GM12892 (cell line): ENCODE measurements around the gene DOK6.

Source experiments
- DNase-seq: peaks from one replicate; pipeline ENCODE4 v3.0.0; 2011; ENCODE audit not compliant: insufficient read length
- FAIRE-seq: peaks from 2 replicates; lab custom pipeline; 2011; peaks lifted over from hg19 to GRCh38; lab: Jason Lieb, UNC
- POLR2A ChIP-seq: IDR thresholded peaks from 2 replicates; pipeline ENCODE4 v1.6.1; 2011; ENCODE audit warnings: low read depth, low read length, control low read depth
- POLR2AphosphoS5 ChIP-seq: IDR thresholded peaks from 2 replicates; pipeline ENCODE4 v1.6.1; 2011; ENCODE audit warnings: low read depth, low read length, control low read depth
- TAF1 ChIP-seq: IDR thresholded peaks from 2 replicates; pipeline ENCODE4 v1.6.1; 2011; ENCODE audit warnings: low read depth, mild to moderate bottlenecking, control low read depth, low read length, borderline replicate concordance

DOK6 gene

DNA sequence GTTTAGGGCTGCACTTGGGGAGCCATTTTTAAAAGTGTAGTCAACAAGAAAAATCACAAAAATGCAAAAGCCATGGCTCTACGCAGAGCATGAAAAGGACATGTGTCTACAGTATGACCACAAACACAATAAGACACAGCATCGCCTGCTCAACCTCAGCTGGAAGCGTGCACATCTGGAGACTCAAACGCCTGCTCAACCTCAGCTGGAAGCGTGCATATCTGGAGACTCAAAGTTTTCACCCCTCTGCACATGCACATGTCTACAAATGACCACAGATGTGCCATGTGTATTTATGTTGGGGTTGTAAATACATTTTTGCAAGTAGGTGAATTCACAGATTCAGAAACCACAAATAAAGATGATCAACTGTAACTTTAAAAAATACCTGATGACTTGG lies 196.9 kb downstream of the DOK6 start:
- no peak for DNase-seq
- FAIRE-seq: no peak
- no peak for TF ChIP-seq POLR2AphosphoS5
- TF ChIP-seq TAF1: no peak
- TF ChIP-seq POLR2A: no peak

DNA sequence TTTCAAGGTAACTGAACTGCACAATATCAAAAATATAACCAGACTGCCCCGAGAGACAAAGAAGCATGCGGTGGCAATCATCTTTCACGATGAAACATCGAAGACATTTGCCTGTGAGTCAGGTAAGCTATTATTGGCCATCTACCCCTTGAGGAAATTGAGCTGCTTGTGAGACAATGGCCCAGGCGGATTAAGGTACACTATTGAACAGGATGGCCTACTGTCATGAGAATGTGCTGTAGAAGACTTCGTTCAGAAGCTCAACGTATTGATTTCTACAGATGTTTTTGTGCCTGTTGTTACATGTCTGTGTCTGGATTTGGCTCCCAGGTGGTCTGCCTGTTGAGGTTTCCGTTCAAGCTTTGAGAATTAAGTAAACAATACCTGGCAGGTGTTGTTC lies 198.7 kb downstream of the DOK6 start:
- FAIRE-seq (no peak), DNase-seq (no peak)
- TF ChIP-seq POLR2A (no peak), TAF1 (no peak), POLR2AphosphoS5 (no peak)

DNA sequence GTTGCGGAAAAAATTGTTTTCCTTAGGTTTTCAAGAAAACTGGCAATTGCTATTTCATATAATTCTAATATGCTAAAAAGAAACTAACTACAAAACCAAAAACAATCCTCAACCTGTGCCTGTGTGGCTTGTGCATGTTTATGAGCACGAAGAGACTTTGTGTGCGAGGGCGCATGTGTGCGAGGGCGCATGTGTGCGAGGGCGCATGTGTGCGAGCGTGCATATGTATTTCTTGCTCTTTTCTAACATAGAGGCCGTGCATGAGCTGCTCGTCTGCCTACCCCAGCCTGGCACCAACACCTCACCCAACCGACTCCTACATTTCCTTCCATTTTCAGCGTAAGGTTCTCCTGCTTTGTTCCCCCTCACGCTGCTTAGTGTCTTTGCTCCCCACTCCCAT lies 211.6 kb downstream of the DOK6 start:
- FAIRE-seq: no peak
- DNase-seq: no peak
- TF ChIP-seq POLR2AphosphoS5: no peak
- no peak for TF ChIP-seq TAF1
- no peak for TF ChIP-seq POLR2A

DNA sequence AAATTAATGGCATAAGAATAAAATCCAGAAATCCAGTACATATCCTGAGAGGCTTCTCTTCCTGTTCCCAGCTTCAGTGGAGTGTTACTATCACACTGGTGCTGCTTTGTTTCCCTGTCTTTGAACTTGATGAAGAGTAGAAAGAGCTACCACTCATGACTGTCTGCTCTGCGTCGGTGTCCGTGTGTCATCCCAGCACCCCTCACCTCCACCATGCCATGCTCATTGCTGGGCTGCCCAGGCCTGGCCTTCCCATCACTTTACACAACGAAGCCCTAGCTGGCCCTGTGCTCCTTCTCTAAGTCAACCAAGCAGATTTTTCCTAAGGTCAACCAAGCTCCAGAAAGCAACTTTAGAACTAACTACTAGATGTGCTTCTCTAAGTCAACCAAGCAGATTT lies 215.4 kb downstream of the DOK6 start:
- no peak for TF ChIP-seq TAF1
- TF ChIP-seq POLR2AphosphoS5: no peak
- TF ChIP-seq POLR2A: no peak
- no peak for FAIRE-seq
- no peak for DNase-seq

DNA sequence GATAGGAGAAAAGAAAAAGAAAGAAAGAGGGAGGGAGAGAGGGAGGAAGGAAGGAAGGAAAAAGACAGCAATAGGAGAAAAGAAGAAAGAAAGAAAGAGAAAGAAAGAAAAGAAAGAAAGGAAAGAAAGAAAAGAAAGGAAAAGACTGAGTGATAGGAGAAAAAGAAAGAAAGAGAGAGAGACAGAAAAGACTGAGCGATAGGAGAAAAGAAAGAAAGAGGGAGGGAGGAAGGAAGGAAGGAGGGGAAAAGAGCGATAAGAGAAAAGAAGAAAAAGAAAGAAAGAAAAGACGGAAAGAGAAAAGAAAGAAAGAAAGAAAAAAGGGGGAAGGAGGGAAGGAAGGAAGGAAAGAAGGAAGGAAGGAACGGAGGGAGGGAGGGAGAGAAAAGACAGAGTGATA lies 216.7 kb downstream of the DOK6 start:
- no peak for FAIRE-seq
- no peak for DNase-seq
- TF ChIP-seq POLR2AphosphoS5 (no peak), POLR2A (no peak), TAF1 (no peak)

DNA sequence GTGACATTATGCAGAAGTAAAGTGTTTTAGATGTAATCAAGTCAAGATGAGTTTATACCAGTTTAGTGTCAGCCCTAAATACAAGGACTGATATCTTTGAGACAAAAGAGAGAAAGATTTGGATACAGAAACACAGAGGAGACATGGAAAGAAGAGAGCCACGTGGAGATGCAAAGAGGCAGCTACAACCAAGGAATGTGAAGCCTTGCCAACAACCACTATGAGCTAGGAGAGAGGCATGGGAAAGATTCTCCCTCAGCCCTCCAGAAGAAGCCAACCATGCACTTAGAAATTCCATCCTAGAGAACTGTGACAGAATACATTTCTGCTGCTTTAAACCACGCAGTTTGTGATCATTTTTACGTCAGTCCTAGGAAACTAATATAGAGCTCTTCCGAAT lies 217.2 kb downstream of the DOK6 start:
- TF ChIP-seq TAF1 (no peak), POLR2AphosphoS5 (no peak), POLR2A (no peak)
- no peak for FAIRE-seq
- DNase-seq: no peak

DNA sequence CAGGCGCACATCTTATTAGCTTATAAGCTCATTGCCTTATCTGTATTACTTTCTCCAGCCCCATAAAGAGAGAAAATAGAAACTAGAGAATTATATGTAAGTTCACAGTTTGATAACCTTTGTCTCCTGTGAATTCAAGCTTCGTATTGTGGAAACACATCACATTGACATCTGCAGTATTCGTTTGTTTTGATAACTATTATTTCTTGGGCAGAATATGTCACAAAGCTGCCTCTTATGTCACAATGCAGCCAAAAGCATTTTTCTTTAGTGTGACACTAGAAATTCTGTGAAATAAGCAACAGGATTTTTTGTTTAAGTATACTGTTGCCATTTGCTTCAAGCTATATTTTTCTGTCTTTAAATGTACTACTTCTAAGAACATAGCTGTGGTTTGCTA lies 221.5 kb downstream of the DOK6 start:
- no peak for TF ChIP-seq POLR2A
- TF ChIP-seq TAF1: no peak
- no peak for TF ChIP-seq POLR2AphosphoS5
- FAIRE-seq (no peak), DNase-seq (no peak)

DNA sequence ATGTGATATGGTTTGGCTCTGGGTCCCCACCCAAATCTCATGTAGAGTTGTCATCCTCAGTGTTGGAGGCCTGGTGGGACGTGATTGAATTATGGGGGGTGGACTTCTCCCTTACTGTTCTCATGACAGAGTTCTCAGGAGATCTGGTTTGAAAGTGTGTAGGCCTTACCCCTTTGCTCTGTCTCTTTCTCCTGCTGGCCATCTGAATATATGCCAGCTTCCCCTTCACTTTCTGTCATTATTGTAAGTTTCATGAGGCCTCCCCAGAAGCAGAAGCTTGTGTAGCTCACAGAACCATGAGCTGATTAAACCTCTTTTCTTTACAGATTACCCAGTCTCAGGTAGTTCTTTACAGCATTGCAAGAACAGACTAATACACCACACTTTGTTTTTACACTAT lies 222.3 kb downstream of the DOK6 start:
- DNase-seq (no peak), FAIRE-seq (no peak)
- TF ChIP-seq POLR2AphosphoS5 (no peak), TAF1 (no peak), POLR2A (no peak)

DNA sequence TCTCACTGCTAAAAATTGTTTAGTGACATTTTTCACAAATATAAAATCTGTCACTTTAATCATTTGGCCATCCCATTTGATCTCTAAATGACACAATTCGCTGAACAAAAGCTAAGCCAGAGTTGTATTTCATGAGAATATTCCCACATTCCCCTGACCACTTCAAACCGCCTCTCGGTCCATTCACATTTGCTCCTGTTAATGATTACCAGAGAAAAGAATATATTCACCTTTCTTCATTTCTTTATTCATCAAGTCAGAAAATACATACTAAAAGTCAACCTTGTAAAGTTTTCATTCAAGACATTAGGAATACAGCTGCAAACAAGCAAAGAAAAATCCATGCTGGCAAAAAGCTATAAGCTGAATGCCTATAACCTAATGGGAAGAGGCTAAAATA lies 225.5 kb downstream of the DOK6 start:
- FAIRE-seq: no peak

DNA sequence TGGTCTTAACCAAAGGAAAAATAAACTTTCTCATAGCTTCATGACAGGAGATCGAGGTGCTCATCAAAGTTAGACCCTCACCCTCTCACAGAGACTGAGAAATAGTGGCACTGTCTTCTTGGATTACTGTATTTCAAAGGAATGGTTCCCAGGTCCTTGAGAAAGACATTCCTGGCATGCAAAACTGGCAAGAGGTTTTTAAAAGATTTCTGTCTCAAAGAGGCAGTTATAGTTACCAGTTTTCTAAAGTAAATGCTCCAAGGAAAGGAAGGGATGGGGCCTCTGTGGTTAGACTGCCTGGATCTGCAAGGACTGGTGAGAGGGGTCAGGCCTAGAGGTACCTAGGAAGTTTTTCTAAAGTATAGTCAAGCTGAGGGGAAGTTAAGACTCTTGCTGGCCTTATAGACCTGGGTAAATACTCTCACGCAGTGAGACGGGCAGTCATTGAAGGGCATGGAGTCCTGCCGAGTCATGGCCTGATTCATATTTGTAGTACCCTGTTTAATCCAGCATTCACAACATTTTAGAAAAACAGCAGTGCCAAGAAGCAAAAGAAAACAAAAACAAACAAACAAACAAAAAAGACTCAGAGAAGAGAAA lies 226.1 kb downstream of the DOK6 start:
- FAIRE-seq (no peak), DNase-seq (no peak)
- no peak for TF ChIP-seq TAF1
- no peak for TF ChIP-seq POLR2A
- no peak for TF ChIP-seq POLR2AphosphoS5

More for the DNA sequence above, 225.5 kb downstream of the DOK6 start:
- TF ChIP-seq POLR2A (no peak), POLR2AphosphoS5 (no peak), TAF1 (no peak)
- no peak for DNase-seq

DNA sequence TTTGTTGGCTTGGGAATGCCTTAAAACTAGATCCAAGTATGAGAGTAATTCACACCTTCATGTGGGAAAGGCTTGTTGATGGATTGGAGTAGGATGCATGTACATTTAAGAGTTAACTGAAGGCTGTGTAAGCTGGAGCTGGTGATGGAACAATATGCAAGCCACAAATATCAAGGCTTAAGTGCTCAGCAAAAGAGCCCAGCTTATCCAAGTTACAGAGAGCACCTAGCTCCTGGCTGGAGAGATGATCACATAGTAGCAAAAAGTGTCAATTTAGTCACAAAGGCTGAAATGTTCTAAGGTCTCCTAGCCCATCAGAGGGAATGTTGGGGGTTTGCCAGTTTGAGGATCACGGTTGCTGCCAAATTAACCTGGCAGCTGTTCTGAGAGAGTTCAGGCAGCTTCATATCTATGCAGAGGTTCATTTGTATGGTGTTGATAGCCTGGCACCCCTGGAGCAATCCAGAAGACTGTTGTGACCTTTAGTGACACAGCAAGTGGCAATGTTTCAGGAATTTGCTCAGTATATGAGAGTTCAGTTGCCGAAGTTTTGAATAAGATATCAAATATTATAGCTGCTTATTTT lies 228.2 kb downstream of the DOK6 start:
- TF ChIP-seq TAF1 (no peak), POLR2A (no peak), POLR2AphosphoS5 (no peak)
- FAIRE-seq (no peak), DNase-seq (no peak)

DNA sequence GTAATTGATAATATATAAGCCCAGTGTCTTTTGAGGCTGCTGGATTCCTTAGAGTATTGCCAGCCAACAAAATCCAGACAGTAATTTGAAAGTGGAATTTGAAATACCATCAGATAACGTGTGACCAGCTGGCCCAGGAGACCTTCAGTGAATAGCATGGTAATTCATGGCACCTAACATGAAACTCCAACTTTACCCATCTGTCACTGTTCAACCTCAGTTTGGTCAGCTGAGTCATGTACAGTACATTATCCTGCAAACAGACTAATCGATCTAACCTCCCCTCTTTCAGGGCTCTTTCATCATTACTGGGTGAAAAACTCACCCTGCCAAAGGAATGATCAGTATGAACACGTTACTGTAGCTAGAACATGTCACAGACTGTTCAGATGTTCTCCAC lies 230.6 kb downstream of the DOK6 start:
- DNase-seq (no peak), FAIRE-seq (peak; percentile 42)
- TF ChIP-seq POLR2A: no peak
- no peak for TF ChIP-seq TAF1
- no peak for TF ChIP-seq POLR2AphosphoS5
